ENCODE data around the gene PGA5.
"Not testable (repeated sequence)": the region's sequence is repeated elsewhere in the genome, so short reads cannot be mapped to it uniquely, and the experiment has no call there.

DNA sequence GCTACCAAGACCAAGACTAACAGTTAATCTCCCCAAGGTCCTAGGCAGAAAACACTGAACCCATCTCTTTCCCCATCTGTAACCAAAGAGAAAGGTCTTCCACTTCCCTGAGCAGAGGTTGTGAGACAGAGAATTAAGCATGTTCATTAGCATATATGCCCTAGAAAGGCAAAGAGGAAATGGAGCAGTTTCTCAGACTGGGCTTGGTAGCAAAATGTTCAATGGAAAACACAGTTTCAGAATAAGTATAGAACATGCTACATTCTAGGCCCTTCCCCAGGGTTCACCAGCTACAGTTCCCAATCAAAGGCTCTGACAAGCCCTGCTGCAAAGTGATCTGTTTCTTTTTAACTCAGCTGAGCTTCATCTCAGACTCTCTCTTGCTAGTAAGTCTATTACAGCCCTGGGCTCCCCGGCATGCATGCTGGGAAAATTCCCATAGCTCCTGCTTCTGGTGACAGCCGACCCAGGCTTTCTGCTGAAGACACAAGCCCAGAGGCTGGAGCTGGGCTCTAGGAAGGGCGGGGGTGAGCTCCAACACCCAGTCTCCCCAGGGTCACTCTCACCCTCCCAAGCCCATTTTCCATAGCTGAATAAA, 8.3 kb upstream of the PGA5 start:
- TF ChIP-seq EZH2 (IDR thresholded peaks at IDR 0.05; ENCODE audit: borderline replicate concordance, low read depth, low read length, poor library complexity, severe bottlenecking), result not testable (repeated sequence)
- TF ChIP-seq, protein P1, sequence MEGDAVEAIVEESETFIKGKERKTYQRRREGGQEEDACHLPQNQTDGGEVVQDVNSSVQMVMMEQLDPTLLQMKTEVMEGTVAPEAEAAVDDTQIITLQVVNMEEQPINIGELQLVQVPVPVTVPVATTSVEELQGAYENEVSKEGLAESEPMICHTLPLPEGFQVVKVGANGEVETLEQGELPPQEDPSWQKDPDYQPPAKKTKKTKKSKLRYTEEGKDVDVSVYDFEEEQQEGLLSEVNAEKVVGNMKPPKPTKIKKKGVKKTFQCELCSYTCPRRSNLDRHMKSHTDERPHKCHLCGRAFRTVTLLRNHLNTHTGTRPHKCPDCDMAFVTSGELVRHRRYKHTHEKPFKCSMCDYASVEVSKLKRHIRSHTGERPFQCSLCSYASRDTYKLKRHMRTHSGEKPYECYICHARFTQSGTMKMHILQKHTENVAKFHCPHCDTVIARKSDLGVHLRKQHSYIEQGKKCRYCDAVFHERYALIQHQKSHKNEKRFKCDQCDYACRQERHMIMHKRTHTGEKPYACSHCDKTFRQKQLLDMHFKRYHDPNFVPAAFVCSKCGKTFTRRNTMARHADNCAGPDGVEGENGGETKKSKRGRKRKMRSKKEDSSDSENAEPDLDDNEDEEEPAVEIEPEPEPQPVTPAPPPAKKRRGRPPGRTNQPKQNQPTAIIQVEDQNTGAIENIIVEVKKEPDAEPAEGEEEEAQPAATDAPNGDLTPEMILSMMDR (conservative IDR thresholded peaks at IDR 0.05; ENCODE audit: low read depth, low read length), result not testable (repeated sequence)

Data from A673 (cell line).